Measurements from ENCODE around the gene RNF130. TPM values are rescaled to one million over a fixed set of nuclear protein-coding genes. Genes with fewer than 3 reads are reported as not detected.

RNF130 gene
- total and polyA plus RNA-seq, 2 experiments from 2014 or later = 69.6 to 83.0 TPM

DNA sequence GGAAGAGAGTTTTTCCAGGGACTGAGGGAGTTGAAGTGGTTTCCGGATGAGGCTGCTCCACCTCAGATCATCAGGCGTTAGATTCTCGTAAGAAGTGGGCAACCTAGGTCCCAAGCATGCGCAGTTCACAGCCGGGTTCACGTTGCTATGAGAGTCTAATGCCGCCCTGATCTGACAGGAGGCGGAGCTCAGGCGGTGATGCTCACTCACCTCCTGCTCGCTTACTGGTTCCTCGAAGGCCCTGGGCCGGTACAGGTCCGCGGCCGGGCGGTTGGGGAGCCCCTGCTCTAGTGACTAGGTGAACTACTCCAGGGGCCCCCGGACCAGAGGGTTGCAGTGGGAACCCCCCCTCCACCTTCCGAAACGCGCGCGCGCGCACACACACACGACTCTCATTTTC is 997 bp upstream of the RNF130 start:
- H3K27ac ChIP-seq = no peak overlapping the region
- H3K36me3 ChIP-seq = no peaks in the 10 kb centered on the region
- no peak for DNase-seq (ENCODE audit: low read depth in 1 of 2, low spot score in 1 of 2)
- no peak overlapping the region for H3K4me3 ChIP-seq
- peaks cover 19% of the 10 kb centered on the region for H3K4me1 ChIP-seq (ENCODE audit: low read depth)
- H3K27me3 ChIP-seq = no peaks in the 10 kb centered on the region
- TF ChIP-seq, protein P1, sequence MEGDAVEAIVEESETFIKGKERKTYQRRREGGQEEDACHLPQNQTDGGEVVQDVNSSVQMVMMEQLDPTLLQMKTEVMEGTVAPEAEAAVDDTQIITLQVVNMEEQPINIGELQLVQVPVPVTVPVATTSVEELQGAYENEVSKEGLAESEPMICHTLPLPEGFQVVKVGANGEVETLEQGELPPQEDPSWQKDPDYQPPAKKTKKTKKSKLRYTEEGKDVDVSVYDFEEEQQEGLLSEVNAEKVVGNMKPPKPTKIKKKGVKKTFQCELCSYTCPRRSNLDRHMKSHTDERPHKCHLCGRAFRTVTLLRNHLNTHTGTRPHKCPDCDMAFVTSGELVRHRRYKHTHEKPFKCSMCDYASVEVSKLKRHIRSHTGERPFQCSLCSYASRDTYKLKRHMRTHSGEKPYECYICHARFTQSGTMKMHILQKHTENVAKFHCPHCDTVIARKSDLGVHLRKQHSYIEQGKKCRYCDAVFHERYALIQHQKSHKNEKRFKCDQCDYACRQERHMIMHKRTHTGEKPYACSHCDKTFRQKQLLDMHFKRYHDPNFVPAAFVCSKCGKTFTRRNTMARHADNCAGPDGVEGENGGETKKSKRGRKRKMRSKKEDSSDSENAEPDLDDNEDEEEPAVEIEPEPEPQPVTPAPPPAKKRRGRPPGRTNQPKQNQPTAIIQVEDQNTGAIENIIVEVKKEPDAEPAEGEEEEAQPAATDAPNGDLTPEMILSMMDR (IDR thresholded peaks at IDR 0.05; ENCODE audit: low read depth, low read length) = no peak
- no peaks in the 10 kb centered on the region for H3K9me3 ChIP-seq (ENCODE audit: low read depth)

DNA sequence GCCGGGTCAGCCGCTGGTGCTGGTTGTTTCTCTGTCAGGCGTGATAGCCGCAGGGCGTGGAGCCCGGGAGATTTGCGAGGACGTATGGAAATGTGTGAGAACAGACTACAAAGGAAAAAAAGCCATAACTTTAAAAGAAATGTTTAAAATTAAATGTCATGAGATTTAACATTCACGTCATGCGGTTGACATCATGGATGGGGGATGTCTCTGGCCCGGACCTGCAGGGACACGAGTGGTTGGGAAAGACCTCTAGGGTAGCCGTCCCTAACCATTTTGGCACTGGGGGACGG is 643 bp upstream of the RNF130 start:
- no peaks in the 10 kb centered on the region for H3K27me3 ChIP-seq
- no peak overlapping the region for H3K4me3 ChIP-seq
- peaks cover 22% of the 10 kb centered on the region for H3K4me1 ChIP-seq (ENCODE audit: low read depth)
- no peaks in the 10 kb centered on the region for H3K9me3 ChIP-seq (ENCODE audit: low read depth)
- H3K36me3 ChIP-seq = no peaks in the 10 kb centered on the region
- DNase-seq (ENCODE audit: low read depth in 1 of 2, low spot score in 1 of 2) = no peak
- TF ChIP-seq, protein P1 (IDR thresholded peaks at IDR 0.05; ENCODE audit: low read depth, low read length) = no peak
- no peak overlapping the region for H3K27ac ChIP-seq

DNA sequence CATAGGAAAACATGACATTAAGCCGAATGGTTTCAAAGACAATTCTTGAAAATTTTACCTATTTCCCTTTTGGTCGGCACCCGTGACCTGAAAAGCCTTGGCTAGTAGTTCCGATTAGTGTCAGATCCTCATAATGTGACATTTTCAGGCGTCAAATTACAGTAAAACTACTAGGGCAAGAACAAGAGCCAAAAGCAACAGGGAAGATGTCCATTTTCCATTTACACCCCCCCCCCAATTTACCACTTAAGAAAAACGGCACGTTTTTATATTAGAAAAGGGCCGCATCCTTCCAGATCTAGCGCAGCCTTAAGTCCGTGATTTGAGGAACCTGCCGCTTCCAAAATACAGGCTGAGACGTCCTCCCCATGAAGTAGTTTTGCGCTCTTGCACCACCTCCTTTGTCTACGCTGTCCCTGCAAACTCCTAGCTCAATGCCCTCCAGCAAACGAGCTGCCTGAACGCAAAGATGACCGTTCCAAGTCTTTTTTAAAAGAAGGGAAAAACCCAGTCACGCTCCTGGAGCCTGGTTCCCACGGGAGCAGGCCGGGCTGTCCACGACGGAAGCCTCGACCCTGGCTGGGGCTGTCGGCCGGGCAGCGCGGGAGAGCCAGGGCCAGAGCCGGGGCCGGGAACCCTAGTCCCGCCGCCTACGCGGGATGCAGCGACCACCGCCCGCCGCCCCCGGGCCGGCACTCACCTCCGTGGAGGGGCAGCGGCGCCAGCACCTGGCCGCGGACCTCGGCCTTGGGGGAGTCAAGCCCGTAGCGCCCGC is 616 bp downstream of the RNF130 start:
- Histone ChIP-seq H3K27me3 (no peaks in the 10 kb centered on the region), H3K36me3 (no peaks in the 10 kb centered on the region), H3K4me1 (ENCODE audit: low read depth) (peaks cover 27% of the 10 kb centered on the region), H3K9me3 (ENCODE audit: low read depth) (no peaks in the 10 kb centered on the region), H3K4me3 (peak overlapping the region; percentile 65), H3K27ac (peak overlapping the region; percentile 78)
- peak; percentile 56 to 64 for DNase-seq (ENCODE audit: low read depth in 1 of 2, low spot score in 1 of 2)
- TF ChIP-seq, protein P1 (IDR thresholded peaks at IDR 0.05; ENCODE audit: low read depth, low read length) = no peak

DNA sequence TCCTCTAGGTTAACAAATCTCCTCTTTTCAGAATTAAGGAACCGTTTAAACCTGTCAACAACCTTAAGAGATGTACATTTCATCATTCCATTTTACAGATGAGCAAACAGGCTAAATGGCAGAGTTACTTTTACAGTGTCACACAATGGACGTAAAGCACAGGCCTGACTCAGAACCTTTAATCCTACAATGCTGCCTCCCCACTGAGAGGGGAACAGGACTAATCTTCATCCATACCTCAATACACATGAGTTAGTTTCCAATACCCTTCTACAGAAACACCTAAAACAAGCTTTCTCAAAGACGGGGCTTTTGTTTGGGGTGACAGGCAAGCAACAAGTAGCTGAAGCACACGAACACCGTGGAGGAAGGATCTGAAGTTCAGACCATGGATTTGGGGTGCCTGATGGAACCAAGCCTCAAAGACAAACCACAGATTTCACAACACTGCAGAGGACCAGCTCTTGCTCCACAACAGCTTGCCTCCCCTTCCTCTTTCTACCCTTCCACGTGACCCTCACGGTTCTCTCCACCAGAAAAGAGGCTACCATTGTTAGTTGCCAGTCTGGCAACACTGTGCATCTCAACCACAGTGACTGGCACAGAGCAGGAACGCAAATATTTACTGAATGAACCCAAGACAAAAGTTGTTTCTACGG is 1.8 kb downstream of the RNF130 start:
- peak overlapping the region; percentile 65 for H3K4me3 ChIP-seq
- TF ChIP-seq, protein P1 (IDR thresholded peaks at IDR 0.05; ENCODE audit: low read depth, low read length) = no peak
- H3K36me3 ChIP-seq = no peaks in the 10 kb centered on the region
- H3K4me1 ChIP-seq (ENCODE audit: low read depth) = peaks cover 27% of the 10 kb centered on the region
- no peaks in the 10 kb centered on the region for H3K27me3 ChIP-seq
- no peak overlapping the region for H3K27ac ChIP-seq
- peak in 1 of 2 donors; percentile 20 for DNase-seq (ENCODE audit: low read depth in 1 of 2, low spot score in 1 of 2)
- no peaks in the 10 kb centered on the region for H3K9me3 ChIP-seq (ENCODE audit: low read depth)

DNA sequence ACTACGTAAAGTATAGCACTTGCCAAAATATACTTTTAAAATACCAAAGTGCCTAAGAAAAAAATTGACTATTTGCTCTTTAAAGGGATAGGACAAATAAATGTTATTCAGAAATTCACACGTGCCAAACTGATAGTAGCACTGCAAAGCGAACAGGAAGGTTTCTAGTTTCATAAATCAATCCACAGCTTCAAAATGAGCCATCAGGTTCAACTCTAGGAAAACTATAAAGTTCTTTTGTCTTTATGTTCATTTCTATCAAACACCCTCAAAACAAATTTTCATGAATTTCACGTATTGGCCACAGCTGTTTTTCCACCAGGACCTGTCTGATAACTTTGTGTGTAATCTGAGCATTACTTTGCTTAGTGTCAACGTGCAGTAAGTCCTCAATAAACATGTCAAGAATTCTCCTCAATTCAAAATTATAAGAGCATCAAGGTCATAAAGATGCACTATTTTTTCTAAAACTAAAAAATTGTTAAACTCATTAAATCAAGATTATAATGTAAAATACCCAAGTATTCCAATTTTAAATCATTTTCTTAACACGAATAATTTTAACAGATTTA is 3.0 kb downstream of the RNF130 start:
- no peak overlapping the region for H3K27ac ChIP-seq
- H3K36me3 ChIP-seq = no peaks in the 10 kb centered on the region
- H3K27me3 ChIP-seq = no peaks in the 10 kb centered on the region
- peaks cover 27% of the 10 kb centered on the region for H3K4me1 ChIP-seq (ENCODE audit: low read depth)
- no peak overlapping the region for H3K4me3 ChIP-seq
- TF ChIP-seq, protein P1 (IDR thresholded peaks at IDR 0.05; ENCODE audit: low read depth, low read length) = no peak
- H3K9me3 ChIP-seq (ENCODE audit: low read depth) = no peaks in the 10 kb centered on the region
- DNase-seq (ENCODE audit: low read depth in 1 of 2, low spot score in 1 of 2) = no peak
